ENCODE results near the gene PAFAH1B1.
A peak's percentile ranks its signal among the peaks of the same experiment; 100 is the strongest.
"Not testable (repeated sequence)": the region's sequence is repeated elsewhere in the genome, so short reads cannot be mapped to it uniquely, and the experiment has no call there.

The PAFAH1B1 gene

DNA sequence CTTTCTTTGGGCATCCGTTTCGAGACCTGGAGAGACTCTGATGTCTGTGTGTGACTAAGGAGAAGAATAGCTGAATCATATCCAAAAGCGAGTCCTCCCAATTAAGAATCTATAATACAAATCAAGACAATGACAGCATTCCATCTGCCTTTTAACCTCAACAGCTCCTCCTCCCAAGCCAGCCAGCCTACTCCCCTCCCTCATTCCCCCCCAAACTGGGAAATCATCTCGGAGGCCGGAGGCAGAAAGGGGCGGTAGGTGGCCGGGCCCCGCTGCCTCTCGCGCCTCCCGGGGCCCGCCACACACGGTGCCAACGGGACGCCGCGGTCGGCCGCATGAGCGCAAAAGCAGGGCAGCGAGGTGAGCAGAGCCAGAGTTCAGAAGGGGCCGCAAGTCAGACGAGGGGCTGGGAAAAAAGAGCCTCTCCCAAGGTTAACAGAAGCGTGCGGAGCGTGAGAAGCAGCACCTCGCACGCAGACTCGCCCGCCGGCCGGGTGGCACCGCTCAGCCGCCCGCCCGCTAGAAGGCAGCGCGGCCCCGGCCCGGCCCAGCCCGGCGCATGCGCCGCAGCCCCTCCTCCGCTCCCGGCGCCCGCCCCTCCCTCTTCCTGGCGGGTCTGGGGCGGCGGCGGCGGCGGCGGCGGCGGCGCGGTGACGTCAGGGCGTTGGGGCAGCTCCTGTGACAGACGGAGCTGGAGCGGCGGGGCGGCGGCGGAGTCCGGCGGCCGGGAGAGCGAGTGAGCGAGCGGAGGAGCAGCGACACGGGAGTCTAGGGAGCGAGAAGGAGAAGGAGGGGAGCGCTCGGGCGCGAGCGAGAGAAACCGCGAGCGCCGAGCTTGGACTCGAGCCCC, at the start of gene PAFAH1B1:
TSS of gene PAFAH1B1 (plus strand) at position 684 of the 850 bp plus-strand sequence. CDS start 44,635 bp downstream, outside the sequence.
- peak; percentile 95 for DNase-seq

DNA sequence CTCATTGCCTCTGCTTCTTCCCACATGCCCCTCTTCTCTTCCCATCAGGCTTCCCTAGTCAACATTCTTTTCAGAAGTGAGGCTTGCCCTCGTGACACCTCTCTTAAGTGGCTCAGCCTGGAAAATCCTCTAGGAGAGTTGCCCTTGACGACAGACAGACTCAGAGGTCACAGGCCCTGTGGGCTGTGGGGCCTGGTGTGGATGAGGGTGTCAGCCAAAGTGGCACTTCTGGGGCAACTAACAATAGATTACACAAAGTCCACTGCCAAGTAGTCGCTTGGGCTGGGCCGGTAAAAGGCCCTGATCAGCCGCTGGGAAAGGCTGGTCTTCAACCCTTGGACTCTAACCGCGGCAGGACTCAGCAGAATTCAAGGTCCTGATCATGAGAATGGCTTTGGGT, 48.1 kb upstream of the PAFAH1B1 start:
- no peak for DNase-seq

DNA sequence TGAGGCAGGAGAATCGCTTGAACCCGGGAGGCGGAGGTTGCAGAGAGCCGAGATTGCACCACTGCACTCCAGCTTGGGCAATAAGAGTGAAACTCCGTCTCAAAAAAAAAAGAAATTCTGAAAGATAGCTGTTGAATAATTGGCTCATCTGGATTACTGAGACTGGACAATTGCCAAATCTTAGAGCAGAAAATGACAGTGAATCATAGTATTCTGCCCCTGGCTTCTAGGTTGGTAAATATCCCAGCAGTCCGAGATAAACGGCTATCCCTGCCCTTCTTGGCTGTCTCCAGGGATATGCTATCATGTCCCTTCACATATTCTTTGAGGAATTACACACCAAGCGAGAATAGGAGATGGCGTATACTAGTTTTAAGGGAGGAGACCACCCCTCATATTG, 46.3 kb upstream of the PAFAH1B1 start:
- DNase-seq = no peak

DNA sequence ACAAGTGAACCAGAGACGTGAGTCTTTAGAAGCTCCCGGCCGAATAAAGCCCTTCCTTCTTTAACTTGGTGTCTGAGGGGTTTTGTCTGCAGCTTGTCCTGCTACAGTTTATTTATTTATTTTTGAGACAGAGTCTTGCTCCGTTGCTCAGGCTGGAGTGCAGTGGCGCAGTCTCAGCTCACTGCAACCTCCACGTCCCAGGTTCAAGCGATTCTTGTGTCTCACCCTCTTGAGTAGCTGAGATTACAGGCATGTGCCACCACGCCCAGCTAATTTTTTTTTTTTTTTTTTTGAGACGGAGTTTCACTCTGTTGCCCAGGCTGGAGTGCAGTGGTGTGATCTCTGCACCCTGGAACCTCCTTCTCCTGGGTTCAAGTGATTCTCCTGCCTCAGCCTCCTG, 45.4 kb upstream of the PAFAH1B1 start:
- DNase-seq = not testable (repeated sequence)

DNA sequence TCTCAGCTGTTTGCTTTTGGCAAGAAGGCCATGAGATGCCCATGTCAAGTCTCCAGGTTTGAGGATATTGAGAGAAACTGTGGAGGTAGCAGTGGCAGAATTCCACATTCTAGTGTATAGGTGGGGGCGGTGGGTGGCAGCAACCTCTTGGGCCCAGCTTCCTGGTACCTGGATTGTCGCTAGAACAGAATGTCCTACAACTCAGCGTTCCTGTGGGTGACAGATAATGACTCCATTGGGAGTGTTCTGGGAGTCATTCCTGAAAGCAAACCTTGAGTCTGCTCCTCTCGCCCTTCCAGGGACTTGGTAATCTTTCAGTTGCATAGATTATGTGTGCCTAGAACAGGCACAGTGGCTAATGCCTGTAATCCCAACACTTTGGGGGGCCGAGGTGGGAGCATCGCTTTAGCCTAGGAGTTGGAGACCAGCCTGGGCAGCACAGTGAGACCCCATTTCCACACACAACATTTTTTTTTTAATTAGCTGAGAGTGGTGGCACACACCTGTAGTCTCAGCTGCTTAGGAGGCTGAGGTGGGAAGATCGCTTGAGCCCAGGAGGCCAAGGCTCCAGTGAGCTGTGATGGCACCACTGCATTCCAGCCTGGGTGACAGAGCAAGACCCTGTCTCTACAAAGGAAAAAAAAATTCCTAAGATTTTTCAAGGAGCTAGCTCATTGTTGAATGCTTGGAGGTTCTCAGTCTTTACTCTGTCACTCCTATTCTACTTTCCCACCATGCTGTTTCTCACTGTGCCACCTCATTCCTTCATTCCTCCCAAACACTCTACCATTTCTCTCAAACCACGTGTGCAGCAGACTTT, 43.9 kb upstream of the PAFAH1B1 start:
- DNase-seq = no peak

DNA sequence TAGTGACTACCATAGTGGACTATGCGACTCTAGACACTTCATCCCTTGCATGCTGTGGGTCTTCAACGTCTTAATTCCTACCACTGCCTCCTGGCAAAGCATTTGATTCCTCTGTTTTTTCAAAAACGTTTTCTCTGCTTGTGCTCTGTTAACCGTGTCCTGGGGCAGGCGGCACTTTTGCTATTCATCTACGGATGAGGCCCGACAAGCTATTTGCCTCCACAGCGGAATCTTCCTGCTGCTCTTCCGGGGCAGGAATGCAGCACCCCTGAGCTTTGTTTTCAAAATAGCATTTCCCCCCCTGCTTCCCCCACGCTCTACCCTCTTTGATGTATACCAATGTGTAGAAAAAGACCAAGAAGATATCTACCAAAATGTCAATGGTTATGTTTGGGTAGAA, 42.0 kb upstream of the PAFAH1B1 start:
- DNase-seq = no peak

DNA sequence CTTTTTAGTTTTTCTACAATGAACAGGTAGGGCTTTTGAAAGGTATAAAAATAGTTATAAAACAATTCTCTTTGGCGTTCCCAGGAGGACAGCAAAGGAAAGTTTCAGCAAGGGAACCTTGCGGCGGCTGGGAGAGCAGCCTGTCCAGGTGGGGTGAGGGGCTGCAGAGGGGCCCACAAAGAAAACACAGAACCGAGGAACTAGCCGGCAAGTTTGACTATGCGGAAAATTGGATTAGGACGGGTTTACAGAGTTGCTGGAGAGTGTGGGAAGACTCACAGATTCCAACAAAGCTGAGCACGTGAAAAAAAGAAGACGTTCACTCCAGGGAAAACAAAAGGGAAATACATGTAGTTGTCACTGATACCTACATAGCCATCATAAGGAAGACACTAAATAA, 41.5 kb upstream of the PAFAH1B1 start:
- DNase-seq = no peak

DNA sequence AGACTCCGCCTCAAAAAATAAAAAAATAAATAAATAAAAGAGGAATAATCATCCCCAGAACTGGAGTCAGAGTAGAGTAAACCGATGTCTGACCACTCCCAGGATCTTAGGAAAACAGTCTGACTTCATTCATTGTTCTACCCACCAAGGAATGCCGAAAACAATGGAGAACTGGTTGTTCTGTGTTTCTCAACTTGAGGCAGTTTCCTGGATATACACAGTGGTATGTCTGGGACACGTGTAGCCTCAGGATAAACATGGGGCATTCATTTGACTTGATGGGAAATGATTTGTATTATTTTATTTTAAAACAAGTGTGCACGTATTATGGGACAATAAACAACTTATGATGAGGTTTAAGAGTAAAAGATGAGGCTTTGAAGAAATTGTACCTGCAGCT, 32.8 kb upstream of the PAFAH1B1 start:
- no peak for DNase-seq

DNA sequence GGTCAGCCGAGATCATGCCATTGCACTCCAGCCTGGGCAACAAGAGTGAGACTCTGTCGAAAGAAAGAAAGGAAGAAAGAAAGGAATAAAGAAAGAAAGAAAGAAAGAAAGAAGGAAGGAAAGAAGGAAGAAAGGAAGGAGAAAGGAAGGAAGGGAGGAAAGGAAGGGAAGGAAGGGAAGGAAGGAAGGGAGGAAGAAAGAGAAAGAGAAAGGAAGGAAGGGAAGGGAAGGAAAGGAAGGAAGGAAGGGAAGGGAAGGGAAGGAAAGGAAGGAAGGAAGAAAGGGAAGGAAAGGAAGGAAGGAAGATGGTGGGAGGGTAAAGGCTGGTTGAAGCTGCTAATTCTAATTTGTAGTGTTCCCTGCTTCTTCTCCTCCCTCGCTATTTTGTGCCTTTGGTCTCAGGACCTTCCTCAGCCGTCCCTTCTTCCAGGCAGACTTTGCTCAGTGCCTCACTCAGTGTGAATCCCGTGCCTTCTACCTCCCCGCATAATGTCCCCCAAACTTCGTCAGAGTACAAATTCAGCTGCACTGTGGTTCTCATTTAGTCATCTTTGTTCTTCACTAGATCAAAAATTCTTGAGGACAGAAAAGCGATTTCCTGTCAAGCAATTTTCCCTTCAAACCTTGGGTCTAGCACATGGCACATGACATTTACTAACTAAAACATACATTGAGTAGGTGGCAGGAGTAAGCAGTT, 31.1 kb upstream of the PAFAH1B1 start:
- DNase-seq = no peak

DNA sequence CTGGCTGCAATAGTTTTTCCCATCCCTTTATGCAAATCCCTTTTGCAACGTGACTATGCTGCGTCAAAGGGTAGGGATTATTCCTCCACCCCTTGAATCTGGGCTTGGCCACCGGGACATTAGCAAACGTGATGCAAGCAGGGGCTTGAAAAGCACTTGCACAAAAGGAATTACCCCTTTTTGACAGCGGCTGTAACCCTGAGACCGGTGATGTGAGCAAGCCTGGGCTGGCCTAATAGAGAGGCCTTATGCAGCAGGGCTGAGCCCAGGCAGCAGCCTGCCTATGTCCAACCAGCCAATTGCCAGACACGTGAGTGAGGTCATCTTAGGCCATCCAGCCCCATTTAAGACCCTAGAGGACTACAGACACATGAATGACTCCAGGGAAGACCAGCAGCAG, 30.4 kb upstream of the PAFAH1B1 start:
- no peak for DNase-seq

DNA sequence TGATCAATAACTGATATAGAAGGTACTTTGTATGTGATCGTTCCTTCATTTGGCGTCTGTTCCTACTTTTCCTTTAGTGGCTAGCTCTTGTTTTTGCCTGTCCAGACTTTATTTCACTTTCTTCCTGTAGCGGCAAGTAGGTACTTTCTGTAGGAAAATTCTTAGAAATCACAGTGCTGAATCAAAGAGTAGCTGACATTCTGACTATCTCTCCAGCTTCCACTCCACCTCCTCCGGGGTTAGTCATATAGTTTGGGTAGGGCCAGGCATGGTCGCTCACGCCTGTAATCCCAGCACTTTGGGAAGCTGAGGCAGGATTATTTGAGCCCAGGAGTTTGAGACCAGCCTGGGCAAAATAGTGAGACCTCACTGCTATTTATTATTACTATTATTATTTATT, 29.9 kb upstream of the PAFAH1B1 start:
- DNase-seq = no peak

DNA sequence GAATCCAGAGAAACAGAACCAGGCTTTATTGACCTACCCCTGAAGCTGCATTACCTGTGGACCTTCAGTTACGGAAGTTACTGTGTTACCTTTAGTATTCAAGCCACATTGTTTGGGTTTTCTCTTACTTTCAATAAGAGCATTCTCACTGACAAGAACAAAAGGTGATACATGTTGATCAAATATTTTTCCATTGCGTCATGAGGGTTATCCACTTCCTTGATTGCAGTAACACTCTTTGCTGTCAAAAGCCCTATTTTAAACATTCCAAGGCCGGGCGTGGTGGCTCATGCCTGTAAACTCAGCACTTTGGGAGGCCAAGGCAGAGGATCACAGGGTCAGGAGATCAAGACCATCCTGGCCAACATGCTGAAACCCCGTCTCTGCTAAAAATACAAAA, 28.6 kb upstream of the PAFAH1B1 start:
- DNase-seq = no peak

DNA sequence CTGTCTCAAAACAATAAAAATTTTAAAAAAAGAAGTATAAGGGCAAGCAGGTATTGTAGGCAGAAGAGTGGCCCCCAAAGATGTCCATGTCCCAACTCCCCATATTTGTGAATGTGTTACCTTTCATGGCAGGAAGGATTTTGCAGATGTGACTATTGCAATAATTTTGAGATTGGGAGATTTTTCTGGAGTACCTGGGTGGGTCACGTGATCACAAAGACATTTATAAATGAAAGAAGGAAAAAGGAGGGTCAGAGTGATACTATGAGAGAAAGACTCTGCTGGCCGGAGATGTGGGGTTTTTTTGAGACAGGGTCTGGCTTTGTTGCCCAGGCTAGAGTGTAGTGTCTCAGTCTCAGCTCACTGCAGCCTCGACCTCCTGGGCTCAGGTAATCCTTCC, 27.4 kb upstream of the PAFAH1B1 start:
- DNase-seq = no peak

DNA sequence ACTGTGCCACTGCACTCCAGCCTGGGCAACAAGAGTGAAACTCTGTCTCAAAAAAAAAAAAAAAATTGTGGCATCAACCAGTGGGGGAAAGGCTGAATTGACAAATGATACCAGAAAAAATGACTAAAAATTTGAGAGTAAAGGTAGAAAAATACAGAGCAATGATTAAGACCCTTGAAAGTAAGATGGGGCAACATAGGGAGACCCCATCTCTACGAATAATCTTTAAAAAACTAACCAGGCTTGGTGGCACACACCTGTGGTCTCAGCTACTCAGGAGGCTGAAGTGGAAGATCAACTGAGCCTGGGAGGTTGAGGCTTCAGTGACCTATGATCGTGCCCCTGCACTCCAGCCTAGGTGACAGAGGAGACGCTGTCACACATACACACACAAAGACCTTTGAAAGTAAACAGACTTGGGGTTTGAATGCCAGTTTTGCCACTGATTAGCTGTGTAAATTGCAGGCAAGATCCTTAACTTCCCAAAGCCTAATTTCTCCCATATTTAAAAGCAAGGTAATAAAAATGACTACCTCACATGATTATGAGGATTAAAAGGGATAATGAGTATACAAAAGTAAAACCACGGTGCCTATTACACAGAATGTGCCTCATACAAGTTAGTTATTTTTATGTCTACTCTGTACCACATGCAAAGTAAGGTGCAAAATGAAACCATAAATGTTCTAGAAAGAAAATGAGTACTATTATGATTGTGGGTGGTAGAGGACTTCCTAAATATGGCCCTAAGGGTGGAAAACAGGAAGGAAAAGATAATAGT, 21.7 kb upstream of the PAFAH1B1 start:
- no peak for DNase-seq

DNA sequence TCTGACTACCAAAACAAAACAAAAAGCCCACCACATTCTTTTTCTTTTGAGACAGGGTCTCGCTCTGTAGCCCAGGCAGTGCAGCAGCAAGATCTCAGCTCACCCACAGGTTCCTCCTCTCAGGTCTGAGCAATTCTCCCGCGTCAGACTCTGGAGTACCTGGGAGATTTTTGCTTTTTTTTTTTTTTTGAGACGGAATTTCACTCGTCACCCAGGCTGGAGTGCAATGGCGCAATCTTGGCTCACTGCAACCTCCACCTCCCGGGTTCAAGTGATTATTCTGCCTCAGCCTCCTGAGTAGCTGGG, 21.2 kb upstream of the PAFAH1B1 start:
- DNase-seq = not testable (repeated sequence)

DNA sequence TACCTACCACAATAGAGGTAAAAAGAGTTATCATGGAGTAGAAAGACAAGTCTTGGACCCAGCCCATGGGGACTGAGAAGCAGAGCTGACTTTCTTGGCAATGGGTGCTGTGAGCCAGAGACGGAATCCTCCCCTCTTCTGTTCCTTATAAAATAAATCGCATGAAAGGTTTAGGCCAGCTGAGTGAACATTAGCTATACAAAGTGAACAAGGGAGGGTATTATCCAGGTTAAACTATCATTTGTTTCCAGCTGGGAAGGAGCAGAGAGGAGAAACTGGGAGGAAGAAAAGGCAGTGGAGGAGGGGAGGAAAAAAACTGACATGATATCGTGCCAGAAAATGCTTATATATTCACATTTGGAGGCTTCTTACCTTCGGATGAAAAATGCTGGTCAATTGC, 13.3 kb upstream of the PAFAH1B1 start:
- DNase-seq = no peak

DNA sequence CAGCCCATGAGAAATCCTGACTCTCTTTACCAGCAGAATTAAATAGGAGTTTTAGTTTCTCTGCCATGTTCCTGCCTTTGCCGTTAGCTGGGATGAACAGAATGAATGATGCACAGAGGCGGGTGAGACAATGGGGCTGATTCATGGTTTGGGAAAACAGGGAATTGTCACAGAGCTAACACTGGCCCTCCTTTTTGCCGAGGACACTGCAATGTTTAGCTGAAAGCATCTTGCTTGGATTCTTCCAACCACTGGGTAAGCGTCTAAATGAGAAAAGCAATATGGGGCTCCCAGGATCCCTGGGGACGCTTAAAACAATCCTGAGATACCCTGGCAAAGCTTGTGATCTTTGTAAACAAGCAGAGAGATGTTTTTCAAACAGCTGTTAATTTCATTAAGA, 12.8 kb upstream of the PAFAH1B1 start:
- no peak for DNase-seq

DNA sequence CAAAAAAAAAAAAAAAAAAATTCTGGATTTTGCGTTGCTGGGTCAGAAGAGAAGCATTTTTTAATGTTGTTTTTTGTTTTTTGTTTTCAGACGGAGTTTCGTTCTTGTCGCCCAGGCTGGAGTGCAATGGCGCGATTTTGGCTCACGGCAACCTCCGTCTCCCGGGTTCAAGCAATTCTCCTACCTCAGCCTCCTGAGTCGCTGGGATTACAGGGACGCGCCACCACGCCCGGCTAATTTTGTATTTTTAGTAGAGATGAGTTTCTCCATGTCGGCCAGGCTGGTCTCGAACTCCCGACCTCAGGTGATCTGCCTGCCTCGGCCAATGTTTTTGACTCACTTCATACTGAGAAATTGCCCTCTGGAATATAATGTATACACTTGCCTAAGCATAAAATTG, 11.0 kb upstream of the PAFAH1B1 start:
- no peak for DNase-seq

DNA sequence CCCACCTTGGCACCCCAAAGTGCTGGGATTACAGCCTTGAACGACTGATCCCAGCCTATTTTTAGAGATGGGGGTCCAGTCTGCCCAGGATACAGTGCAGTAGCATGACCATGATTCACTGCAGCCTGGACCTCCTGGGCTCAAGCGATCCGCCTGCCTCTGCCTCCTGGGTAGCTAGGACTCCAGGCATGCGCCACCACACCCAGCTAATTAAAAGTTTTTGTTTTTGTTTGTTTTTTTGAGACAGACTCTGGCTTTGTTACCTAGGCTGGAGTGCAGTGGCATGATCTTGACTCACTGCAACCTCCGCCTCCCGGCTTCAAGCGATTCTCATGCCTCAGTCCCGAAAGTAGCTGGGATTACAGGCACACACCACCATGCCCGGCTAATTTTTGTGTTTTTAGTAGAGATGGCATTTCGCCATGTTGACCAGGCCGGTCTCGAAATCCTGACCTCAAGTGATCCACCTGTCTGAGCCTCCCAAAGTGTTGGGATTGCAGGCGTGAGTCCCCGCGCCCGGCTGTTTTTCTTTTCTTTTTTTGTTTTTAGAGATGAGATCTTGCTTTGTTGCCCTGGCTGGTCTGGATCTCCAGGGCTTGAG, 2.3 kb upstream of the PAFAH1B1 start:
- DNase-seq = no peak

DNA sequence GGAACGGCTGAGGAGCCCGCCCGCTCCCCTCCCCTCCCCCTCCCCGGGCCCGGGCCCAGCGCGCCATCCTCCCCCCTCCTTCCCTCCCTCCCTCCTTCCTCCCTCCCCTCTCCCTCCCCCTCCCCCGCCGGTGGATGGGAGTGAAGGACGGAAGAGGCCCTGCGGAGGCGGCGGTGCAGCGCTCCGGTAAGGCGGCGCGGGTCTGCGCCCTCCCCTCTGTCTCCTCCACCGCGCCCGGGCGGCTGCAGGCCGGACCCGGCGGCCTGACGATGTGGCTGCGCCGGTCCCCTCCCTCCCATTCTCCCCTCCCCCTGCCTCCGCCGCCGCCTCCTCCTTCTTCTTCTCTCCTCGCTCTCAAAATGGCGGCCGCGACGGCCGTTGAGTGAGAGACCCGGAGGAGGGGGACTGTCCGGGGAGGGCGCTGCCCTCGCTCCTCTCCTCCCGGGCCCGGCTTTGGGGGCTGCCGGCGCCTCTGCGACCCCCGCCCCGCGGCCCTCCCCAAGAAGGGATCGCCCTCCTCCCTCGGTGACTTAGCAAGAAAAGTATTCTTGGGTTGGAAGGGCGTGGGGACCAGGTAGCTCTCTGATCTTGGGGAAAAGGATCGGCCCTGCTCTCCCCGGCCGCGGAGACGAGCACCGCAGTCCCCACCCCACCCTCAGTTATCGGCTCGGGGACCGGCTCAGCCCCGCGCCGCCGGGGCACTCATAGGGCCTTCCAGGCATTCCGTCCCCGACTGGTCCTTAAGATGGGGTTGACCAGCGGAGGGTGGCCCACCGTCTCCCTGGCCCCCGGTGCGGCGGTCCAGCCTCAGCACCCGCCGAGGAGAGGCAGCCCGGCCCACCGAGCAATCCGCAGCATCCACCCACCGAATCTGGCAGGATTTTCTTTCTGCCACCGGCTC, 617 bp downstream of the PAFAH1B1 start:
- DNase-seq = peak; percentile 85

Measured in CD4-positive, alpha-beta T cell treated with Interleukin-17A for 1 hour (primary cell).